ENCODE measurements around the gene SLC6A9. TPM values are rescaled to one million over a fixed set of nuclear protein-coding genes. Genes with fewer than 3 reads are reported as not detected.
A peak's percentile ranks its signal among the peaks of the same experiment; 100 is the strongest.

SLC6A9 gene
- total RNA-seq, 1 donor from 2014 or later, result 51.6 TPM

DNA sequence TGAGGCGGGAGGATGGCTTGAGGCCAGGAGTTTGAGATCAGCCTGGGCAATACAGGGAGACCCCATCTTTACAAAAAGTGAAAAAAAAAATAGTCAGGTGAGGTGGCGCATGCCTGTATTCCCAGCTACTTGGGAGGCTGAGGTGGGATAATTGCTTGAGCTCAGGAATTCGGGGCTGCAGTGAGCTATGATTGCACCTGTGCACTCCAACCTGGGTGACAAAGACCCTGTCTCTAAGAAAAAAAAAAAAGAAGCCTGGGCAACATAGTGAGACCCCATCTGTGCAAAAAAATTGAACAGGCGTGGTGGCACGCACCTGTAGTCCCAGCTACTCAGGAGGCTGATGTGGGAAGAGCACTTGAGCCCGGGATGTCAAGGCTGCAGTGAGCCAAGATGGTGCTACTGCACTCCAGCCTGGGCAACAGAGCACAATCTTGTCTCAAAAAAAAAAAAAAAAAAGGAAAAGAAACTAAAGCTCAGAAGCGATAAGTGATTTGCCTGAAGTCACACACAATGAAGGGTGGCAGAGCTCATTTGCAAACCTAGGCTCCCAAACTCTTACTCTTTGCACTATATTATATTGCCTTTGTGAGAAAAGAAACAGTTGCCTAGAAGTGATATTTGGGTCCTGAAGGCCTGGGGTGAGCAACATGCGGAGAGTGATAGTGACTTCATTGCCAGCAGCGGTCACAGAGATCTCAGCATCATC lies 37.9 kb downstream of the SLC6A9 start:
- peaks cover under 1% of the 10 kb centered on the region for H3K36me3 Mint-ChIP-seq (ENCODE audit: unreplicated experiment)
- peaks cover 16% of the 10 kb centered on the region for H3K4me1 Mint-ChIP-seq (ENCODE audit: unreplicated experiment)
- TF ChIP-seq, protein P1, sequence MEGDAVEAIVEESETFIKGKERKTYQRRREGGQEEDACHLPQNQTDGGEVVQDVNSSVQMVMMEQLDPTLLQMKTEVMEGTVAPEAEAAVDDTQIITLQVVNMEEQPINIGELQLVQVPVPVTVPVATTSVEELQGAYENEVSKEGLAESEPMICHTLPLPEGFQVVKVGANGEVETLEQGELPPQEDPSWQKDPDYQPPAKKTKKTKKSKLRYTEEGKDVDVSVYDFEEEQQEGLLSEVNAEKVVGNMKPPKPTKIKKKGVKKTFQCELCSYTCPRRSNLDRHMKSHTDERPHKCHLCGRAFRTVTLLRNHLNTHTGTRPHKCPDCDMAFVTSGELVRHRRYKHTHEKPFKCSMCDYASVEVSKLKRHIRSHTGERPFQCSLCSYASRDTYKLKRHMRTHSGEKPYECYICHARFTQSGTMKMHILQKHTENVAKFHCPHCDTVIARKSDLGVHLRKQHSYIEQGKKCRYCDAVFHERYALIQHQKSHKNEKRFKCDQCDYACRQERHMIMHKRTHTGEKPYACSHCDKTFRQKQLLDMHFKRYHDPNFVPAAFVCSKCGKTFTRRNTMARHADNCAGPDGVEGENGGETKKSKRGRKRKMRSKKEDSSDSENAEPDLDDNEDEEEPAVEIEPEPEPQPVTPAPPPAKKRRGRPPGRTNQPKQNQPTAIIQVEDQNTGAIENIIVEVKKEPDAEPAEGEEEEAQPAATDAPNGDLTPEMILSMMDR (IDR thresholded peaks at IDR 0.05), result no peak
- H3K27me3 Mint-ChIP-seq (ENCODE audit: unreplicated experiment), result no peaks in the 10 kb centered on the region
- H3K4me3 Mint-ChIP-seq (ENCODE audit: unreplicated experiment), result no peak overlapping the region
- no peak for DNase-seq (ENCODE audit: extremely low spot score, unreplicated experiment)
- H3K9me3 Mint-ChIP-seq (ENCODE audit: unreplicated experiment), result no peaks in the 10 kb centered on the region
- no peak overlapping the region for H3K27ac Mint-ChIP-seq (ENCODE audit: unreplicated experiment)

DNA sequence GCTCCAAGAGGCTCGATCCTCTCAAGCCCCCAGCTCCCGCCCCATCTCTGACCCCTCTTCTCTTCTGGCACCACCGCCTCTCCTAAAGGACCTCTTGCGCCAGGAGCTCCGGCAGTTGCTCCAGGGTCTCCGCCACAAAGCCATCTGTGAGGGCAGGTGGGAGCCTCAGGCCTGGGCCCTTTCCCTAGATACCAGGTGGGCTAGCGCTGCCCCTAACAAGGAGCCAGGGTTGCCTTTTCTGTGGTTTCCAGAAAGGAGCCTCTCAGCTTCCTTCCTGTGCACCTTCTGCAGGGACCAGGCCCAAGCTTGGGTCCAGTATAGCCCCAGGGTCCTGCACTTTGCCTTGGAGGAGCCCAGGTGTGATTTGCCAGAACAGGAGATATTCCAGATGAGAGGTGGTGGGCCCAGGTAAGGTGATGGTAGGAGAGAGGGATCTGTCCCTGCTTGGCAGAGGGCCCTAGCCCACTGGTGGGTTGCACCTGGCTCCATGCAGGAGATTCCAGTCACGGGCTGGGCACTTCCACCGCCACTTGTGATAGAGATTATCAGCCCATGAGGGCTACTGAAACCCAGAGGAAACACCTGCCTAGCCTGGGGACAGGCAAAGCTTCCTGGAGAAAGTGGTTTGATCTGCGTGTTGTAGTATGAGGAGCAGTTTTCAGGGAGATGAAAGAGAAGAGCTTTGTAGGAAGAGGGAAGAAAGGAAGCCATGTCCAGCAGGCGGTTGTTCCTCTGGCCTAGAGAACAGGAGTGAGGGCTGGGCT lies 38.8 kb downstream of the SLC6A9 start:
- Mint-ChIP-seq H3K27ac (ENCODE audit: unreplicated experiment) (peak overlapping the region; percentile 54), H3K27me3 (ENCODE audit: unreplicated experiment) (no peaks in the 10 kb centered on the region), H3K4me1 (ENCODE audit: unreplicated experiment) (peaks cover 17% of the 10 kb centered on the region), H3K9me3 (ENCODE audit: unreplicated experiment) (no peaks in the 10 kb centered on the region), H3K4me3 (ENCODE audit: unreplicated experiment) (peak overlapping the region; percentile 91), H3K36me3 (ENCODE audit: unreplicated experiment) (no peaks in the 10 kb centered on the region)
- DNase-seq (ENCODE audit: extremely low spot score, unreplicated experiment), result no peak
- TF ChIP-seq, protein P1 (IDR thresholded peaks at IDR 0.05), result no peak

DNA sequence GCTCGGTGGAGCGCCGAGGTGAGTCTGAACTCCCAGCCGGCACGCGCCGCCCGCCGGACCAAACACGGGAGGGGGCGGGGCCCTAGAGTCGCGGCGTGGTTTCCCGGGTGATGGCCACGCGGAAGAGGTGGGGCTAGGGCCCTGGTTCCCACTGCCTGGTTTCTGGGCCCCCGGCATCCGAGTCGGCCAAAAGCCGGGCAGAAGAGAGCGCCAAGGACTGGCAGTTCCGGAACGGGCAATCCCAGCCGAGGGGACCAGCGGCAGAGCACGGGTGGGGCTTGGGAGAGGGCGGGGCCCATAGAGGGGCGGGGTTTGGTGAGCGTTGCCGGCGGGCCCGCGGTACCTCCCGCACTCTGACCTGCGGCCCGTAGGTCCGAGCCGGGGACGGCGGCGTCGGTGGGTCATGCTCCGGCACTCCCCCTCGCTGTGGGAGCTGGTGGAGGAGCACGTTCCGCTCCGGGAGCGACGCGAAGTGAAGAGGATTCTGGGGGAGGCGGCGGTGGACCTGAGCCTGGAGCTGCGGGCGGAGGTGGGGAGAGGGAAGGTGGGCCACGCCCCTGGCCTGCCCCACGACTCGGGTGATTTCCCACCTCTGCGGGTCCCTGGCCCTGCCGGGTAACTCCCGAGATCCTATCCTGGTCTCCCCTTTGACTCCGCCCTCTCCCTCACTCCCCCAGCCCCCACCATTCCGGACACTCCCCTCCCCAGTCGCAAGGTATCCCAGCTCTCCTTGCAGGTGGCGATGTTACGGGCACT lies 39.6 kb downstream of the SLC6A9 start, which contains the start of gene CCDC24:
Gene CCDC24 (plus strand): TSS at position 124 of the 756 bp plus-strand sequence. CDS start 280 bp downstream, at position 404.
- Mint-ChIP-seq H3K27me3 (ENCODE audit: unreplicated experiment) (no peaks in the 10 kb centered on the region), H3K4me3 (ENCODE audit: unreplicated experiment) (peak within 1 kb of the TSS; percentile 91), H3K36me3 (ENCODE audit: unreplicated experiment) (no peaks in the 10 kb centered on the region), H3K9me3 (ENCODE audit: unreplicated experiment) (no peaks in the 10 kb centered on the region), H3K4me1 (ENCODE audit: unreplicated experiment) (peaks cover 18% of the 10 kb centered on the region), H3K27ac (ENCODE audit: unreplicated experiment) (peak within 1 kb of the TSS; percentile 82)
- peak; percentile 92 for DNase-seq (ENCODE audit: extremely low spot score, unreplicated experiment)
- TF ChIP-seq, protein P1 (IDR thresholded peaks at IDR 0.05), result no peak

DNA sequence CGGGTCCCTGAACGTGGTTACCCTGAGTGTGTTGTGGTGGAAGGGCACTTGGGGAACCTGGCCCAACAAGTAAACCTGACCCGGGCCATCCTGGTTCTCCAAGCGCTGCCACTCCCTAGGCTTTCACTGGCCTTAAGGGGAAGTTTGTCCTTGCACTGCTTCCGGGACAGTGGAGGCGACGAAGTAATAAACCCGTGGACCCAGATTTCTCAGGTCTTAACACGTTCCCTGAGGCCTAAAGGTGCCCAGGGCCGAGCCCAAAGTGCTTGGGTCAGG lies 40.1 kb downstream of the SLC6A9 start:
- no peak for DNase-seq (ENCODE audit: extremely low spot score, unreplicated experiment)
- no peaks in the 10 kb centered on the region for H3K9me3 Mint-ChIP-seq (ENCODE audit: unreplicated experiment)
- peaks cover 18% of the 10 kb centered on the region for H3K4me1 Mint-ChIP-seq (ENCODE audit: unreplicated experiment)
- H3K27me3 Mint-ChIP-seq (ENCODE audit: unreplicated experiment), result no peaks in the 10 kb centered on the region
- TF ChIP-seq, protein P1 (IDR thresholded peaks at IDR 0.05), result no peak
- peak overlapping the region; percentile 91 for H3K4me3 Mint-ChIP-seq (ENCODE audit: unreplicated experiment)
- peak overlapping the region; percentile 82 for H3K27ac Mint-ChIP-seq (ENCODE audit: unreplicated experiment)
- peaks cover 2% of the 10 kb centered on the region for H3K36me3 Mint-ChIP-seq (ENCODE audit: unreplicated experiment)

Measured in osteocyte (in vitro differentiated cells).